Measurements from ENCODE around the gene ERC1. TPM values are rescaled to one million over a fixed set of nuclear protein-coding genes. Genes with fewer than 3 reads are reported as not detected.

ERC1 gene
- total RNA-seq, 4 donors from 2014 or later: 28.5 to 71.7 (median 38.5) TPM

- Histone ChIP-seq H3K4me3 (no peak overlapping the region), H3K36me3 (peaks cover 3% of the 10 kb centered on the region), H3K27ac (no peak overlapping the region), H3K4me1 (peaks cover 26% of the 10 kb centered on the region), H3K27me3 (no peaks in the 10 kb centered on the region), H3K9me3 (no peaks in the 10 kb centered on the region)
- TF ChIP-seq EP300 (IDR thresholded peaks at IDR 0.05) (no peak), POLR2AphosphoS5 (IDR thresholded peaks at IDR 0.05) (no peak), POLR2A (IDR thresholded peaks at IDR 0.05) (no peak)
- TF ChIP-seq, protein P1, sequence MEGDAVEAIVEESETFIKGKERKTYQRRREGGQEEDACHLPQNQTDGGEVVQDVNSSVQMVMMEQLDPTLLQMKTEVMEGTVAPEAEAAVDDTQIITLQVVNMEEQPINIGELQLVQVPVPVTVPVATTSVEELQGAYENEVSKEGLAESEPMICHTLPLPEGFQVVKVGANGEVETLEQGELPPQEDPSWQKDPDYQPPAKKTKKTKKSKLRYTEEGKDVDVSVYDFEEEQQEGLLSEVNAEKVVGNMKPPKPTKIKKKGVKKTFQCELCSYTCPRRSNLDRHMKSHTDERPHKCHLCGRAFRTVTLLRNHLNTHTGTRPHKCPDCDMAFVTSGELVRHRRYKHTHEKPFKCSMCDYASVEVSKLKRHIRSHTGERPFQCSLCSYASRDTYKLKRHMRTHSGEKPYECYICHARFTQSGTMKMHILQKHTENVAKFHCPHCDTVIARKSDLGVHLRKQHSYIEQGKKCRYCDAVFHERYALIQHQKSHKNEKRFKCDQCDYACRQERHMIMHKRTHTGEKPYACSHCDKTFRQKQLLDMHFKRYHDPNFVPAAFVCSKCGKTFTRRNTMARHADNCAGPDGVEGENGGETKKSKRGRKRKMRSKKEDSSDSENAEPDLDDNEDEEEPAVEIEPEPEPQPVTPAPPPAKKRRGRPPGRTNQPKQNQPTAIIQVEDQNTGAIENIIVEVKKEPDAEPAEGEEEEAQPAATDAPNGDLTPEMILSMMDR (IDR thresholded peaks at IDR 0.05): no peak
- WGBS: 48% methylated on average over 4 of the region's 4 CpGs
- no peak for DNase-seq (ENCODE audit: low spot score in 2 of 2)
Observed at GRCh38 chr12:1305791-1306500, 314.9 kb downstream of the ERC1 start.

DNA sequence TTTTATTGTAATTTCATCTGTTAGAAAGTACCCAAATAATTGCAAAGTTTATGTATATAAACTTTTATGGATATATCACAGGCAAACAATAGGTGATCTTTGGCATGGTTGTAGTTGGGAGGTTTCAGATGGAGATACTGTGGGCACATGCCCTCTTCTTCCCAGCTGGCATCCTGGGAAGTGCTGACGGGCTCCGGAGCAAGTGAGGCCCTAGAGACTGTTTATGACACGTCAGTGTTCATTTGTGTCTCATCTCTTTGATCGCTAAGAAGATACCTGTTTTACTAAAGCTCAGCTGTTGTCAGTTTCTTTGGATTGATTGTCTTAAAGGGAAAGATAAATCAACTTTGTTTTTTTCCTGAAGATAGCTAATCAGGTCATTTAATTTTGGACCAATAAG is 315.8 kb downstream of the ERC1 start:
- TF ChIP-seq EP300 (IDR thresholded peaks at IDR 0.05) (no peak), POLR2A (IDR thresholded peaks at IDR 0.05) (no peak), POLR2AphosphoS5 (IDR thresholded peaks at IDR 0.05) (no peak)
- TF ChIP-seq, protein P1 (IDR thresholded peaks at IDR 0.05): no peak

DNA sequence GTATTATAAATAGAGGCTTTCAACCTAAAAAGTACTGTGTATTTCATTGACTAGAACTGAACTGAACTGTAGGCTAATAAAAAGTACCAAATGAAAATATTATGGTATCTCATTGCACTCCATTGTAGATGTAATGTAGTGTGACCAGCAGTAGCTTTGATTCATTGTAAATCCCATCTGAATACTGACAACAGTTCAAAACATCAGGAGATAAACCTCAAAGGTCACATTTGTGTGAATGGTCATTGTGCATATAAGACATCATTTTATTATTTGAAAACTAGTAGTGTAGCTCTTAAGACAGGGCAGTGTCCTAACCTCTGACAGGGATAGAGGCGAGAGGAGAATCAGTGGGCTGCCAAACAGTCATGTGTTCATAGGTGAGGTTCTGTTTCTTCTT is 316.8 kb downstream of the ERC1 start:
- DNase-seq (ENCODE audit: low spot score in 2 of 2): no peak
- 89% methylated on average over 1 of the region's 1 CpG for WGBS
- Histone ChIP-seq H3K27me3 (no peaks in the 10 kb centered on the region), H3K36me3 (peaks cover 3% of the 10 kb centered on the region), H3K27ac (no peak overlapping the region), H3K9me3 (no peaks in the 10 kb centered on the region), H3K4me3 (no peak overlapping the region), H3K4me1 (peaks cover 26% of the 10 kb centered on the region)
- no peak for TF ChIP-seq EP300 (IDR thresholded peaks at IDR 0.05)

More for the DNA sequence above, 315.8 kb downstream of the ERC1 start:
- DNase-seq (ENCODE audit: low spot score in 2 of 2): no peak
- no peaks in the 10 kb centered on the region for H3K9me3 ChIP-seq
- no peaks in the 10 kb centered on the region for H3K27me3 ChIP-seq
- peaks cover 26% of the 10 kb centered on the region for H3K4me1 ChIP-seq
- WGBS: 71% methylated on average over 4 of the region's 4 CpGs
- H3K36me3 ChIP-seq: peaks cover 3% of the 10 kb centered on the region
- no peak overlapping the region for H3K4me3 ChIP-seq
- no peak overlapping the region for H3K27ac ChIP-seq

DNA sequence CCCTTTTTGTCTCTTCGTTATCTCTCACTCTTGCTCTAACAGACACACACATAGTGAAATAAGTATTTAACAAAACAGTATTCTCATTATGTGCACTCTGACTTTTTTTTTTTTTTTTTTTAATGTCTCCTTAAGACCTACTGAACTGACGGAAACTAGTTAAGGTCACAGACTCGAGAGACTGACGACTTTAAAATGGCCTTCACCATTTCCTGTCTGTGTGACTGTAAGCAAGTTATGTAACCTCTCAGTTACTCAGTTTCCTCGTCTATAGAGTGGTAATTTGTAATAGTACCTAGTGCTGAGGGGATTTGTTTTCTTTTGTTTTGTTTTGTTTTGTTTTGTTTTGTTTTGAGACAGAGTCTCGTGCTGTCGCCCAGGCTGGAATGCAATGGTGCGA is 318.6 kb downstream of the ERC1 start:
- DNase-seq (ENCODE audit: low spot score in 2 of 2): no peak
- Histone ChIP-seq H3K4me3 (no peak overlapping the region), H3K27me3 (no peaks in the 10 kb centered on the region), H3K9me3 (no peaks in the 10 kb centered on the region), H3K27ac (no peak overlapping the region), H3K4me1 (peaks cover 26% of the 10 kb centered on the region), H3K36me3 (peaks cover 7% of the 10 kb centered on the region)
- 91% methylated on average over 8 of the region's 8 CpGs for WGBS
- TF ChIP-seq EP300 (IDR thresholded peaks at IDR 0.05): no peak

GRCh38 chr12:1310653-1311052 is 319.6 kb downstream of the ERC1 start:
- Histone ChIP-seq H3K36me3 (peaks cover 10% of the 10 kb centered on the region), H3K27me3 (no peaks in the 10 kb centered on the region), H3K27ac (no peak overlapping the region), H3K4me1 (peaks cover 21% of the 10 kb centered on the region), H3K9me3 (no peaks in the 10 kb centered on the region), H3K4me3 (no peak overlapping the region)
- DNase-seq (ENCODE audit: low spot score in 2 of 2): no peak
- 59% methylated on average over 4 of the region's 4 CpGs for WGBS
- no peak for TF ChIP-seq EP300 (IDR thresholded peaks at IDR 0.05)
- no peak for TF ChIP-seq POLR2AphosphoS5 (IDR thresholded peaks at IDR 0.05)
- TF ChIP-seq, protein P1 (IDR thresholded peaks at IDR 0.05): no peak
- TF ChIP-seq POLR2A (IDR thresholded peaks at IDR 0.05): no peak

- TF ChIP-seq POLR2A (IDR thresholded peaks at IDR 0.05): no peak
Observed at GRCh38 chr12:1311145-1311544, 320.1 kb downstream of the ERC1 start.

GRCh38 chr12:1313906-1314305 is 322.9 kb downstream of the ERC1 start:
- Histone ChIP-seq H3K9me3 (no peaks in the 10 kb centered on the region), H3K4me1 (peaks cover 13% of the 10 kb centered on the region), H3K36me3 (peaks cover 10% of the 10 kb centered on the region), H3K27ac (no peak overlapping the region), H3K27me3 (no peaks in the 10 kb centered on the region), H3K4me3 (no peak overlapping the region)
- WGBS: 97% methylated on average over 2 of the region's 2 CpGs
- DNase-seq (ENCODE audit: low spot score in 2 of 2): no peak
- TF ChIP-seq, protein P1 (IDR thresholded peaks at IDR 0.05): no peak
- TF ChIP-seq POLR2A (IDR thresholded peaks at IDR 0.05) (no peak), POLR2AphosphoS5 (IDR thresholded peaks at IDR 0.05) (no peak), EP300 (IDR thresholded peaks at IDR 0.05) (no peak)

More at GRCh38 chr12:1311145-1311544, 320.1 kb downstream of the ERC1 start:
- H3K4me1 ChIP-seq: peaks cover 16% of the 10 kb centered on the region
- 89% methylated on average over 1 of the region's 1 CpG for WGBS
- H3K9me3 ChIP-seq: no peaks in the 10 kb centered on the region
- H3K27me3 ChIP-seq: no peaks in the 10 kb centered on the region
- H3K36me3 ChIP-seq: peaks cover 10% of the 10 kb centered on the region
- DNase-seq (ENCODE audit: low spot score in 2 of 2): no peak
- H3K27ac ChIP-seq: no peak overlapping the region
- H3K4me3 ChIP-seq: no peak overlapping the region

All from suprapubic skin (tissue), 4 donors.